ENCODE data around the gene MCC.
A peak's percentile ranks its signal among the peaks of the same experiment; 100 is the strongest.

The MCC gene

GRCh38 chr5:113256671-113257452, 231.4 kb downstream of the MCC start:
- peak overlapping the region; percentile 74 for H4K5ac ChIP-seq (ENCODE audit: low read length)
- no peak overlapping the region for H3K4me2 ChIP-seq (ENCODE audit: low read length)
- H2BK15ac ChIP-seq (replicated peaks; ENCODE audit: low read depth) = no peak overlapping the region
- peaks cover 13% of the 10 kb centered on the region for H3K4me1 ChIP-seq (ENCODE audit: control insufficient read depth, low read depth, low read length)
- H3K79me1 ChIP-seq (ENCODE audit: low read length) = peaks cover 23% of the 10 kb centered on the region
- H2BK5ac ChIP-seq (ENCODE audit: low read length) = peak overlapping the region; percentile 96
- no peaks in the 10 kb centered on the region for H3K27me3 ChIP-seq (ENCODE audit: insufficient read depth, low read length, poor library complexity)
- no peak overlapping the region for H3K18ac ChIP-seq (ENCODE audit: low read length)
- no peak overlapping the region for H3K4ac ChIP-seq (ENCODE audit: low read depth, low read length)
- H3K27ac ChIP-seq (ENCODE audit: low read depth, low read length) = peak overlapping the region; percentile 23
- H2AK5ac ChIP-seq (ENCODE audit: low read length) = peak overlapping the region; percentile 92
- H4K8ac ChIP-seq (ENCODE audit: low read depth, low read length) = no peak overlapping the region
- no peaks in the 10 kb centered on the region for H3K36me3 ChIP-seq (ENCODE audit: control insufficient read depth, insufficient read depth, low read length)
- peak overlapping the region; percentile 83 for H3K56ac ChIP-seq (ENCODE audit: low read length)
- no peak overlapping the region for H3K4me3 ChIP-seq (ENCODE audit: low read length)
- H3K9ac ChIP-seq (ENCODE audit: low read length) = peak overlapping the region; percentile 24
- DNase-seq = peak; percentile 71
- peaks cover 38% of the 10 kb centered on the region for H3K79me2 ChIP-seq (ENCODE audit: control insufficient read depth, insufficient read depth, low read length)
- no peak overlapping the region for H2BK120ac ChIP-seq (ENCODE audit: low read depth, low read length)
- no peak overlapping the region for H3K23ac ChIP-seq (ENCODE audit: low read length)
- no CpG with 5 or more reads among the region's 4 CpGs for WGBS (ENCODE audit: extremely low coverage, insufficient coverage, low lambda C conversion rate)

- H4K8ac ChIP-seq (ENCODE audit: low read depth, low read length) = no peak overlapping the region
- no peak overlapping the region for H4K5ac ChIP-seq (ENCODE audit: low read length)
- peaks cover 13% of the 10 kb centered on the region for H3K4me1 ChIP-seq (ENCODE audit: control insufficient read depth, low read depth, low read length)
- H3K18ac ChIP-seq (ENCODE audit: low read length) = peak overlapping the region; percentile 46
- no peak overlapping the region for H2BK5ac ChIP-seq (ENCODE audit: low read length)
- no peak overlapping the region for H3K4ac ChIP-seq (ENCODE audit: low read depth, low read length)
- peaks cover 20% of the 10 kb centered on the region for H3K79me1 ChIP-seq (ENCODE audit: low read length)
- H3K23ac ChIP-seq (ENCODE audit: low read length) = no peak overlapping the region
- no peak overlapping the region for H3K9ac ChIP-seq (ENCODE audit: low read length)
- 100% methylated on average over 1 of the region's 5 CpGs for WGBS (ENCODE audit: extremely low coverage, insufficient coverage, low lambda C conversion rate)
- H3K27me3 ChIP-seq (ENCODE audit: insufficient read depth, low read length, poor library complexity) = no peaks in the 10 kb centered on the region
- H3K56ac ChIP-seq (ENCODE audit: low read length) = no peak overlapping the region
- peak overlapping the region; percentile 69 for H2BK120ac ChIP-seq (ENCODE audit: low read depth, low read length)
- H3K79me2 ChIP-seq (ENCODE audit: control insufficient read depth, insufficient read depth, low read length) = peaks cover 36% of the 10 kb centered on the region
- no peaks in the 10 kb centered on the region for H3K36me3 ChIP-seq (ENCODE audit: control insufficient read depth, insufficient read depth, low read length)
- H2BK15ac ChIP-seq (replicated peaks; ENCODE audit: low read depth) = no peak overlapping the region
- H3K27ac ChIP-seq (ENCODE audit: low read depth, low read length) = no peak overlapping the region
- H2AK5ac ChIP-seq (ENCODE audit: low read length) = no peak overlapping the region
- no peak for DNase-seq
- no peak overlapping the region for H3K4me3 ChIP-seq (ENCODE audit: low read length)
- H3K4me2 ChIP-seq (ENCODE audit: low read length) = no peak overlapping the region
These were observed 232.5 kb downstream of the MCC start for GRCh38 chr5:113255579-113256386.

- Histone ChIP-seq H4K8ac (ENCODE audit: low read depth, low read length) (no peak overlapping the region), H3K4me3 (ENCODE audit: low read length) (no peak overlapping the region), H3K4me1 (ENCODE audit: control insufficient read depth, low read depth, low read length) (peaks cover 13% of the 10 kb centered on the region), H2BK15ac (replicated peaks; ENCODE audit: low read depth) (no peak overlapping the region), H2AK5ac (ENCODE audit: low read length) (no peak overlapping the region), H3K27me3 (ENCODE audit: insufficient read depth, low read length, poor library complexity) (no peaks in the 10 kb centered on the region), H3K4me2 (ENCODE audit: low read length) (no peak overlapping the region), H3K79me1 (ENCODE audit: low read length) (peaks cover 25% of the 10 kb centered on the region), H3K9ac (ENCODE audit: low read length) (no peak overlapping the region), H2BK5ac (ENCODE audit: low read length) (no peak overlapping the region), H3K36me3 (ENCODE audit: control insufficient read depth, insufficient read depth, low read length) (no peaks in the 10 kb centered on the region), H3K4ac (ENCODE audit: low read depth, low read length) (no peak overlapping the region), H3K18ac (ENCODE audit: low read length) (no peak overlapping the region), H3K79me2 (ENCODE audit: control insufficient read depth, insufficient read depth, low read length) (peaks cover 38% of the 10 kb centered on the region), H3K56ac (ENCODE audit: low read length) (no peak overlapping the region), H2BK120ac (ENCODE audit: low read depth, low read length) (no peak overlapping the region), H4K5ac (ENCODE audit: low read length) (no peak overlapping the region), H3K23ac (ENCODE audit: low read length) (no peak overlapping the region), H3K27ac (ENCODE audit: low read depth, low read length) (no peak overlapping the region)
- no CpG with 5 or more reads among the region's 4 CpGs for WGBS (ENCODE audit: extremely low coverage, insufficient coverage, low lambda C conversion rate)
- no peak for DNase-seq
These were observed 233.1 kb downstream of the MCC start for GRCh38 chr5:113255105-113255504.

- H3K9ac ChIP-seq (ENCODE audit: low read length) = no peak overlapping the region
- no peak overlapping the region for H4K5ac ChIP-seq (ENCODE audit: low read length)
- no peak overlapping the region for H3K27ac ChIP-seq (ENCODE audit: low read depth, low read length)
- no peak overlapping the region for H3K18ac ChIP-seq (ENCODE audit: low read length)
- H3K27me3 ChIP-seq (ENCODE audit: insufficient read depth, low read length, poor library complexity) = no peaks in the 10 kb centered on the region
- H3K79me2 ChIP-seq (ENCODE audit: control insufficient read depth, insufficient read depth, low read length) = peaks cover 44% of the 10 kb centered on the region
- DNase-seq = no peak
- no peak overlapping the region for H3K23ac ChIP-seq (ENCODE audit: low read length)
- H3K4ac ChIP-seq (ENCODE audit: low read depth, low read length) = no peak overlapping the region
- no peaks in the 10 kb centered on the region for H3K36me3 ChIP-seq (ENCODE audit: control insufficient read depth, insufficient read depth, low read length)
- peaks cover 32% of the 10 kb centered on the region for H3K79me1 ChIP-seq (ENCODE audit: low read length)
- H3K4me3 ChIP-seq (ENCODE audit: low read length) = no peak overlapping the region
- no peak overlapping the region for H2BK5ac ChIP-seq (ENCODE audit: low read length)
- peaks cover 13% of the 10 kb centered on the region for H3K4me1 ChIP-seq (ENCODE audit: control insufficient read depth, low read depth, low read length)
- WGBS (ENCODE audit: extremely low coverage, insufficient coverage, low lambda C conversion rate) = no CpG with 5 or more reads among the region's 3 CpGs
- no peak overlapping the region for H2BK120ac ChIP-seq (ENCODE audit: low read depth, low read length)
- H4K8ac ChIP-seq (ENCODE audit: low read depth, low read length) = no peak overlapping the region
- no peak overlapping the region for H3K56ac ChIP-seq (ENCODE audit: low read length)
- no peak overlapping the region for H3K4me2 ChIP-seq (ENCODE audit: low read length)
- no peak overlapping the region for H2AK5ac ChIP-seq (ENCODE audit: low read length)
- H2BK15ac ChIP-seq (replicated peaks; ENCODE audit: low read depth) = no peak overlapping the region
These were observed 235.2 kb downstream of the MCC start for GRCh38 chr5:113253037-113253436.

- H3K27ac ChIP-seq (ENCODE audit: low read depth, low read length) = no peak overlapping the region
- H3K56ac ChIP-seq (ENCODE audit: low read length) = no peak overlapping the region
- DNase-seq = no peak
- H3K18ac ChIP-seq (ENCODE audit: low read length) = no peak overlapping the region
- no peak overlapping the region for H3K23ac ChIP-seq (ENCODE audit: low read length)
- H3K27me3 ChIP-seq (ENCODE audit: insufficient read depth, low read length, poor library complexity) = no peaks in the 10 kb centered on the region
- H3K79me2 ChIP-seq (ENCODE audit: control insufficient read depth, insufficient read depth, low read length) = peaks cover 45% of the 10 kb centered on the region
- H2BK120ac ChIP-seq (ENCODE audit: low read depth, low read length) = no peak overlapping the region
- no peak overlapping the region for H4K8ac ChIP-seq (ENCODE audit: low read depth, low read length)
- no peak overlapping the region for H3K9ac ChIP-seq (ENCODE audit: low read length)
- no peak overlapping the region for H3K4ac ChIP-seq (ENCODE audit: low read depth, low read length)
- no peak overlapping the region for H3K4me2 ChIP-seq (ENCODE audit: low read length)
- H2AK5ac ChIP-seq (ENCODE audit: low read length) = no peak overlapping the region
- peaks cover 10% of the 10 kb centered on the region for H3K4me1 ChIP-seq (ENCODE audit: control insufficient read depth, low read depth, low read length)
- no CpG with 5 or more reads among the region's 7 CpGs for WGBS (ENCODE audit: extremely low coverage, insufficient coverage, low lambda C conversion rate)
- no peaks in the 10 kb centered on the region for H3K36me3 ChIP-seq (ENCODE audit: control insufficient read depth, insufficient read depth, low read length)
- H4K5ac ChIP-seq (ENCODE audit: low read length) = no peak overlapping the region
- H2BK5ac ChIP-seq (ENCODE audit: low read length) = no peak overlapping the region
- H3K4me3 ChIP-seq (ENCODE audit: low read length) = no peak overlapping the region
- peaks cover 32% of the 10 kb centered on the region for H3K79me1 ChIP-seq (ENCODE audit: low read length)
- H2BK15ac ChIP-seq (replicated peaks; ENCODE audit: low read depth) = no peak overlapping the region
These were observed 236.2 kb downstream of the MCC start for GRCh38 chr5:113252066-113252465.

Data from mesendoderm (in vitro differentiated cells).